HG03442 (cell line): ENCODE data around the gene CD320.

Experiments
- ATAC-seq: cut with Tn5 transposase; IDR thresholded peaks from one replicate; pipeline ENCODE4 v1.9.1; 2021; ENCODE audit warnings: mild to moderate bottlenecking, moderate library complexity; ENCODE audit not compliant: unreplicated experiment

The CD320 gene

DNA sequence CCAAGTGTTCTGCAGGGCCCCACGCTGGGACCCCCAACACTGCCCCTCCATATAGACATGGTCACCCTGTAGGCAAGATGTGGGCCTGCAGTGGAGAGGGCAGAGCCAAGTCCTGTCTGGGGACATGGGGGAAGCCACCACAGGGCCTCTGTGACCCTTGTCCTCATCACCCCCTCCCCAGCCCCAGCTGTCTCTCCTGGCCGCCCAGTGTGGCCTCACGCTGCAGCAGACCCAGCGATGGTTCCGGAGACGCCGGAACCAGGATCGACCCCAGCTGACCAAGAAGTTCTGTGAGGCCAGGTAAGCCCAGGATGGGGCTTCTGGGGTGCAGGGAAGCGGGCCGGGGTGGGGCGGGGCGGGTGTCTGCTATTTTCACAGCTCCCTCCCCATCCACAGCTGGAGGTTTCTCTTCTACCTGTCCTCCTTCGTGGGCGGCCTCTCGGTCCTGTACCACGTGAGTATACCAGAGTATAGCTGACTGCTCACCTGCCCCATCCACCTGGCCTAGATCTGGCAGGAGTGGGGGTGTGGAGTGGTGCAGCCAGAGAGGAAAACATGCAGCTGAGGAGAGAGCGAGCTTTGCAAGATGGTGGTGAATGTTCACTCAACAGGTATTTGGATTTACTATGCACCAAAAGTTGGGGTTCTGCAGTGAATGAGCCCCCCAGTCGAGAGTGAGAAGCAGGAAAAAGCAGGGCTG is 52.6 kb downstream of the CD320 start:
- no peak for ATAC-seq

DNA sequence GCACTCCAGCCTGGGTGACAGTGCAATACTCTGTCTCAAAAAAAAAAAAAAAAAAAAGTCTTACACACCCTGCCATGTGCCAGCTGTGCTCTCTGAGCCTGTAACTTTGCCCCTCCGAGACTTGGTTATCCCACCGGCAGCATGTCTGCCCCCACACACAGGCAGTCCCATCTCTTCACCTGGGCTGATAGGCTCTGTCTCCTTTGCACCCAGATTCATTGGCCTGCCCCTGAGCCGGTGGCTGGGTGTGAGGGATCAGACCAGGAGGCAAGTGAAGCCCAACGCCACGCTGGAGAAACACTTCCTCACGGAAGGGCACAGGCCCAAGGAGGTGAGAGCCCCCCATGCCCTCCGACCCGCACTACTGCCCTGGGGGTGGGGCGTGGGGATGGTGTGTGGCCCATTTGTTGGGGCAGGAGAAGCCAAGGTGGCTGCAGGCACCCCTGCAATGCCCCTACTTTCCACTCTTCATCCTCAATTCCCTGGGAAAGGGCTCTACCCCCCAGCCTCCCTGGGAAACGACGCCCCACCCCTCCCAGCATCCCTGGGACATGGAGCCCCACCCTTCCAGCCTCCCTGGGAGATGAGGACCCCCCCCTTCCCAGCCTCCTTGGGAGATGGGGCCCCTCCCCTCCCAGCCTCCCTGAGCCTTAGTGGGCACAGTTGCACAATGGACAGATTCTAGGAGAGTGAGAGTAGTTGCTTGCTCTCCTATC is 53.7 kb downstream of the CD320 start:
- no peak for ATAC-seq

DNA sequence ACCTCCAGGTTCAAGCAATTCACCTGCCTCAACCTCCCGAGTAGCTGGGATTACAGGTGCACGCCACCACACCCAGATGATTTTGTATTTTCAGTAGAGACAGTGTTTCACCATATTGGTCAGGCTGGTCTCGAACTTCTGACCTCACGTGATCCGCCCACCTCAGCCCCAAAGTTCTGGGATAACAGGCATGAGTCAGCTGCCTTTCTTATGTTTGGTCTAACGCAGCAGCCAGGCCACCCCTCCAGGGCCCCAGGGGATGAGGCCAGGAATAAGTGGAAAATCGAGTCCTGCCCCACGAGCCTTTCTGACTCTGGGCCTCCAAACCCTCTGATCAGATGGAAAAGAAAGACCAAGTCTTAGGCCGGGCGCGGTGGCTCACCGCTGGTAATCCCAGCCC is 54.5 kb downstream of the CD320 start:
- ATAC-seq = no peak

DNA sequence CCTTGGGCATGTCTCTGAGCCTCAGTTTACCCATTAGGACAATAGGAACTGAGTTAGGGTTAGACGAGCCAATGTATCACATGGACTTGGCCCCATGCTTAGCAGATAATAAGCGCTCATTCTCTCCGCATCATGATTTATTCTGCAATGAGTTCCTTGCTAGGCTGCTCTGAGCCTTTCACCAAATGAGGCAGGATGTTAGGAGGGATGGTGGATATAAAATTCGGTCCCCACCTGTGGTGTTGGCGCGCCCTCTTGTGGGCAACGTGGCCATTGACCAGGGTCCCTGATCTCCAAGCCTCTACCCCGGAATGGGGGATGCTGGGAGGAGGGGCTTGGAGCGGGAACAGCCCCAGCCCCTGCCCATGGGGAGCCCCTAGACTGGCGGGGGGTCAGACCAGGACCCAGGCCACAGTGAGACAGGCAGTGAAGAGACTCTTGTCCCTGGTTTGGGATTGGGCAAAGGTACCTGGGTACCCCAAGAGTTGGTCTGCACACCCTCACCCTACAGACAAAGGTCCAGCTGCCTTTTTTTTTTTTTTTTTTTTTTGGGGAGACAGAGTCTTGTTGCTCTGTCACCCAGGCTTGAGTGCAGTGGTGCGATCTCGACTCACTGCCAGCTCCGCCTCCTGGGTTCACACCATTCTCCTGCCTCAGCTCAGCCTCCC is 55.1 kb downstream of the CD320 start:
- ATAC-seq = no peak
